ENCODE measurements around the gene SOD3.

GRCh38 chr4:24770032-24770584, 25.3 kb upstream of the SOD3 start:
- TF ChIP-seq, protein P1, sequence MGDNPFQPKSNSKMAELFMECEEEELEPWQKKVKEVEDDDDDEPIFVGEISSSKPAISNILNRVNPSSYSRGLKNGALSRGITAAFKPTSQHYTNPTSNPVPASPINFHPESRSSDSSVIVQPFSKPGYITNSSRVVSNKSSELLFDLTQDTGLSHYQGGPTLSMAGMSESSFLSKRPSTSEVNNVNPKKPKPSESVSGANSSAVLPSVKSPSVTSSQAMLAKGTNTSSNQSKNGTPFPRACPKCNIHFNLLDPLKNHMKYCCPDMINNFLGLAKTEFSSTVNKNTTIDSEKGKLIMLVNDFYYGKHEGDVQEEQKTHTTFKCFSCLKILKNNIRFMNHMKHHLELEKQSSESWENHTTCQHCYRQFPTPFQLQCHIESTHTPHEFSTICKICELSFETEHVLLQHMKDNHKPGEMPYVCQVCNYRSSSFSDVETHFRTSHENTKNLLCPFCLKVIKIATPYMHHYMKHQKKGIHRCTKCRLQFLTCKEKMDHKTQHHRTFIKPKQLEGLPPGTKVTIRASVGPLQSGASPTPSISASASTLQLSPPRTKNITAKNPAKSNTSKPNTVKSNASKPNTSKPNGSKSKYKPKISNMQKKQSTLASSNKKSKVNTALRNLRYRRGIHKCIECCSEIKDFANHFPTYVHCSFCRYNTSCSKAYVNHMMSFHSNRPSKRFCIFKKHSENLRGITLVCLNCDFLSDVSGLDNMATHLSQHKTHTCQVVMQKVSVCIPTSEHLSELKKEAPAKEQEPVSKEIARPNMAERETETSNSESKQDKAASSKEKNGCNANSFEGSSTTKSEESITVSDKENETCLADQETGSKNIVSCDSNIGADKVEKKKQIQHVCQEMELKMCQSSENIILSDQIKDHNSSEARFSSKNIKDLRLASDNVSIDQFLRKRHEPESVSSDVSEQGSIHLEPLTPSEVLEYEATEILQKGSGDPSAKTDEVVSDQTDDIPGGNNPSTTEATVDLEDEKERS (tag by site-specific recombination; IDR thresholded peaks at IDR 0.05) = no peak
- no peak for TF ChIP-seq ZNF211 (tag by site-specific recombination; IDR thresholded peaks at IDR 0.05; ENCODE audit: low read depth)

Measured in HEK293 (cell line).